H1 (cell line): ENCODE data around the gene CRCP. TPM values are rescaled to one million over a fixed set of nuclear protein-coding genes. Genes with fewer than 3 reads are reported as not detected.

Experiments
- CTCF ChIA-PET: fragments of 300-600 bp; sonication (Branson Sonifier 250); formaldehyde crosslinking; loops from one replicate; lab custom pipeline; 2021; ENCODE audit not compliant: partially characterized antibody; lab: Charles Lee
- POLR2A ChIA-PET: fragments of 300-600 bp; sonication (Branson Sonifier 250); formaldehyde crosslinking; loops from one replicate; lab custom pipeline; 2021; ENCODE audit warnings: inconsistent platforms; ENCODE audit not compliant: partially characterized antibody; lab: Charles Lee
- DNase-seq, 2 experiments: peaks; one replicate each; pipeline versions ENCODE4 v3.0.0 to v3.0.0-alpha.2; 2010 to 2022; ENCODE audit warnings: low spot score in 2 of 2, low read depth in 1 of 2, mixed read lengths in 1 of 2
- FAIRE-seq: peaks from 2 replicates; lab custom pipeline; 2011; peaks lifted over from hg19 to GRCh38; lab: Jason Lieb, UNC
- H2AFZ ChIP-seq: 2 replicates; pipeline ENCODE4 v1.8.1; 2012; ENCODE audit warnings: low read length, inconsistent platforms
- H2AK5ac ChIP-seq: 2 replicates; pipeline ENCODE4 v1.6.1; 2013; ENCODE audit warnings: low read depth, low read length
- H2BK120ac ChIP-seq: replicated peaks from 2 replicates; pipeline ENCODE3; 2013; ENCODE audit warnings: low read depth, low read length, inconsistent platforms
- H2BK12ac ChIP-seq: 2 replicates; pipeline ENCODE4 v1.6.1; 2013; ENCODE audit warnings: low read depth, low read length
- H2BK15ac ChIP-seq: 2 replicates; pipeline ENCODE4 v1.6.1; 2013; ENCODE audit warnings: low read length
- H2BK20ac ChIP-seq: 2 replicates; pipeline ENCODE4 v1.6.1; 2013; ENCODE audit warnings: low read length
- H2BK5ac ChIP-seq: 2 replicates; pipeline ENCODE4 v1.6.1; 2013; ENCODE audit warnings: low read depth, low read length
- H3K14ac ChIP-seq: 2 replicates; pipeline ENCODE4 v1.6.1; 2013; ENCODE audit warnings: inconsistent platforms; ENCODE audit not compliant: insufficient read length
- H3K18ac ChIP-seq: 2 replicates; pipeline ENCODE4 v1.6.1; 2013; ENCODE audit warnings: low read length; ENCODE audit errors: extremely low read depth
- H3K23ac ChIP-seq: 2 replicates; pipeline ENCODE4 v1.6.1; 2013; ENCODE audit warnings: inconsistent platforms; ENCODE audit not compliant: insufficient read length
- H3K23me2 ChIP-seq: 2 replicates; pipeline ENCODE4 v1.6.1; 2013; ENCODE audit warnings: low read depth, low read length
- H3K27ac ChIP-seq: 2 replicates; pipeline ENCODE4 v1.6.1; 2011; ENCODE audit warnings: low read depth, low read length, inconsistent platforms
- H3K27me3 ChIP-seq, 4 experiments: replicated peaks in 1 of 4; 1 replicate in 1 of 4; 2 replicates in 3 of 4; pipeline versions ENCODE4 v1.6.1 to v1.8.1; 2011 to 2013; ENCODE audit warnings: low read length in 3 of 4, mild to moderate bottlenecking in 3 of 4, inconsistent platforms in 2 of 4, mixed read lengths in 2 of 4, moderate library complexity in 1 of 4; ENCODE audit not compliant: control insufficient read depth in 3 of 4, insufficient read depth in 3 of 4; ENCODE audit errors: extremely low read depth in 1 of 4
- H3K36me3 ChIP-seq, 4 experiments: 2 replicates each; pipeline versions ENCODE4 v1.6.1 to v1.8.1; 2011 to 2013; ENCODE audit warnings: mild to moderate bottlenecking in 4 of 4, low read length in 3 of 4, moderate library complexity in 2 of 4, control low read depth in 1 of 4, inconsistent platforms in 1 of 4; ENCODE audit not compliant: insufficient read depth in 4 of 4, control insufficient read depth in 2 of 4
- H3K4ac ChIP-seq: replicated peaks from 2 replicates; pipeline ENCODE3; 2013; ENCODE audit warnings: low read length, low read depth, mixed read lengths, inconsistent platforms; ENCODE audit not compliant: insufficient read length
- H3K4me1 ChIP-seq, 4 experiments: replicated peaks in 1 of 4; 1 replicate in 1 of 4; 2 replicates in 3 of 4; pipeline versions ENCODE4 v1.6.1 to v1.8.1; 2011 to 2013; ENCODE audit warnings: low read length in 3 of 4, inconsistent platforms in 2 of 4, mixed read lengths in 1 of 4; ENCODE audit not compliant: insufficient read depth in 4 of 4, control insufficient read depth in 3 of 4
- H3K4me2 ChIP-seq, 2 experiments: 2 replicates each; pipeline versions ENCODE4 v1.6.1 to v1.8.1; 2011 to 2013; ENCODE audit warnings: low read depth in 2 of 2, low read length in 2 of 2, control low read depth in 1 of 2, inconsistent platforms in 1 of 2, mild to moderate bottlenecking in 1 of 2; ENCODE audit not compliant: insufficient read depth in 1 of 2
- H3K4me3 ChIP-seq, 4 experiments: fragments of 200-600, 300-600 bp in 1 of 4; sonication (generic), shearing (Covaris generic), sonication (Bioruptor Twin) in 1 of 4; 2 replicates each; pipeline versions ENCODE4 v1.5.1 to v1.8.1; 2011 to 2016; ENCODE audit warnings: low read length in 4 of 4, low read depth in 3 of 4, control low read depth in 2 of 4, inconsistent platforms in 2 of 4, mild to moderate bottlenecking in 2 of 4, mixed read lengths in 1 of 4, moderate library complexity in 1 of 4; ENCODE audit not compliant: insufficient read depth in 2 of 4; ENCODE audit errors: extremely low read depth in 1 of 4
- H3K56ac ChIP-seq: replicated peaks from 2 replicates; pipeline ENCODE3; 2013; ENCODE audit warnings: low read depth, mild to moderate bottlenecking, mixed read lengths, low read length, inconsistent platforms; ENCODE audit not compliant: insufficient read length
- H3K79me1 ChIP-seq: 2 replicates; pipeline ENCODE4 v1.6.1; 2013; ENCODE audit warnings: low read depth, low read length, control low read depth
- H3K79me2 ChIP-seq, 2 experiments: 2 replicates each; pipeline versions ENCODE4 v1.6.1 to v1.8.1; 2012 to 2013; ENCODE audit warnings: low read length in 2 of 2, mild to moderate bottlenecking in 2 of 2, inconsistent platforms in 1 of 2; ENCODE audit not compliant: insufficient read depth in 2 of 2, control insufficient read depth in 1 of 2
- H3K9ac ChIP-seq, 4 experiments: replicated peaks in 1 of 4; 1 replicate in 1 of 4; 2 replicates in 3 of 4; pipeline versions ENCODE4 v1.6.1 to v1.8.1; 2011 to 2013; ENCODE audit warnings: low read depth in 3 of 4, low read length in 3 of 4, control low read depth in 2 of 4, mild to moderate bottlenecking in 2 of 4, moderate library complexity in 2 of 4, inconsistent platforms in 1 of 4; ENCODE audit errors: extremely low read depth in 1 of 4
- H3K9me3 ChIP-seq, 2 experiments: 2 replicates each; pipeline versions ENCODE4 v1.6.1 to v1.8.1; 2012 to 2013; ENCODE audit warnings: mild to moderate bottlenecking in 2 of 2, moderate library complexity in 2 of 2, control low read depth in 1 of 2, inconsistent platforms in 1 of 2, low read depth in 1 of 2, low read length in 1 of 2, mixed read lengths in 1 of 2; ENCODE audit not compliant: insufficient read depth in 2 of 2
- H4K20me1 ChIP-seq, 2 experiments: replicated peaks in 1 of 2; 2 replicates each; pipeline versions ENCODE3 to v1.8.1; 2011 to 2013; ENCODE audit warnings: inconsistent platforms in 2 of 2, low read length in 2 of 2, mild to moderate bottlenecking in 1 of 2; ENCODE audit not compliant: insufficient read depth in 2 of 2, control insufficient read depth in 1 of 2
- H4K5ac ChIP-seq: 2 replicates; pipeline ENCODE4 v1.6.1; 2013; ENCODE audit warnings: low read length, low read depth, mixed read lengths, inconsistent platforms; ENCODE audit not compliant: insufficient read length
- H4K8ac ChIP-seq: 2 replicates; pipeline ENCODE4 v1.8.0; 2013; ENCODE audit warnings: mild to moderate bottlenecking, moderate library complexity, low read length, inconsistent platforms; ENCODE audit not compliant: insufficient read depth; ENCODE audit errors: extremely low read depth
- H4K91ac ChIP-seq: replicated peaks from 2 replicates; pipeline ENCODE3; 2013; ENCODE audit warnings: low read length, mixed read lengths, inconsistent platforms; ENCODE audit not compliant: insufficient read length
- RAD21 ChIP-seq, 2 experiments: IDR thresholded peaks in 1 of 2; conservative IDR thresholded peaks in 1 of 2; 2 replicates each; pipeline ENCODE4 v1.6.1; 2011; ENCODE audit warnings: low read depth in 2 of 2, low read length in 2 of 2, improper control_type of control experiment in 1 of 2, inconsistent platforms in 1 of 2, mild to moderate bottlenecking in 1 of 2, moderate library complexity in 1 of 2
- RBBP5 ChIP-seq: IDR thresholded peaks from 2 replicates; pipeline ENCODE4 v1.7.1; 2012; ENCODE audit warnings: low read depth, mild to moderate bottlenecking, inconsistent platforms, low read length, moderate library complexity, borderline replicate concordance
- WGBS, 2 experiments: shearing (Covaris generic) in 1 of 2; methylation state at CpG; one replicate each; pipeline versions ENCODE4 v1.1.6 to v1.1.7; 2013 to 2015; ENCODE audit warnings: low lambda C conversion rate in 2 of 2, mixed read lengths in 2 of 2, inconsistent platforms in 1 of 2, low coverage in 1 of 2, missing lambda C conversion rate in 1 of 2; ENCODE audit not compliant: insufficient replicate concordance in 2 of 2, insufficient coverage in 1 of 2, insufficient read length in 1 of 2; ENCODE audit errors: extremely low coverage in 1 of 2, missing lambda C conversion rate in 1 of 2; 5-methylcytosine and 5-hydroxymethylcytosine counted together
- polyA plus RNA-seq, 7 experiments: library from polyadenylated mRNA; depleted of rRNA in 3 of 7; stranded (reverse) in 5 of 7; unstranded in 2 of 7; fragments of >200 nt in 5 of 7; fragments of 200-250 nt in 2 of 7; gene quantifications; 1 replicate in 5 of 7; 2 replicates in 1 of 7; 4 replicates in 1 of 7; pipeline versions ENCODE4 v1.2.1 to v1.2.3, GENCODE V29; 2011 to 2013; ENCODE audit warnings: missing spikeins in 2 of 7, mixed read lengths in 2 of 7
- total RNA-seq: library from RNA; stranded (reverse); fragmentation: NEBNext Ultra II Directional; extraction: Animal tissue kit (Norgen Biotek cat#: 25700); gene quantifications from 2 replicates; pipeline ENCODE4 v1.2.1, GENCODE V29; 2021
- TF ChIP-seq, protein P1 (sequence below), 3 experiments: IDR thresholded peaks; 1 replicate in 2 of 3; 2 replicates in 1 of 3; pipeline versions ENCODE4 v1.5.1 to v1.6.1; 2011; ENCODE audit warnings: low read length in 3 of 3, mild to moderate bottlenecking in 3 of 3, inconsistent platforms in 2 of 3, low read depth in 1 of 3, moderate library complexity in 1 of 3; ENCODE audit not compliant: insufficient read depth in 1 of 3; ENCODE audit errors: control extremely low read depth in 1 of 3

The CRCP gene
- total and polyA plus RNA-seq, 2 of the 8 experiments (the other 6 are each of a cell fraction or from before 2014, with no cell fraction given), result 15.0 to 29.3 TPM

DNA sequence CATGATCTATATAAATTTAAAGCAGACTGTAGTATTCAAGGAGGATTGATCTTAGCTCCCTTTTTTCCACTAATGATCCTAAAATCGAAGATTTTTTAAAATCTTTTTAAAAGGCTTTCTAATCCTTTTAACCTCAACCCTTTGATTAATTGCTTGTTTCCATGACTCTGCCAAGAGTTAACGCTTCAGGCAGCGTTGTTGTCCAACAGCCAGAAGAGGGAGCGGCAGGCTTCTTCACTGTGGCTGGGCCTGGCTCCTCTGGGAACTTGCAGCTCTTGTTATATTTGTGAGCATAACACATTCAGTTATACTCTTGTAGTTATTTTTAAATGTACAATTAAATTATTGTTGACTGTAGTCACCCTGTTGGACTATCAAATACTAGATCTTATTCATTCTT lies 26.3 kb downstream of the CRCP start:
- H2BK15ac ChIP-seq, result no peak overlapping the region
- H3K14ac ChIP-seq, result no peak overlapping the region
- no peak overlapping the region for H2BK120ac ChIP-seq
- DNase-seq, result no peak
- no peaks in the 10 kb centered on the region; a peak in 2 of 4 replicates for H3K79me2 ChIP-seq
- no peak overlapping the region for H2BK12ac ChIP-seq
- no peaks in the 10 kb centered on the region for H3K27me3 ChIP-seq
- WGBS, 2 experiments, result 86% methylated on average over 4 of the region's 4 CpGs; no CpG with 5 or more reads in 1 of the 2 experiments
- TF ChIP-seq, protein P1, sequence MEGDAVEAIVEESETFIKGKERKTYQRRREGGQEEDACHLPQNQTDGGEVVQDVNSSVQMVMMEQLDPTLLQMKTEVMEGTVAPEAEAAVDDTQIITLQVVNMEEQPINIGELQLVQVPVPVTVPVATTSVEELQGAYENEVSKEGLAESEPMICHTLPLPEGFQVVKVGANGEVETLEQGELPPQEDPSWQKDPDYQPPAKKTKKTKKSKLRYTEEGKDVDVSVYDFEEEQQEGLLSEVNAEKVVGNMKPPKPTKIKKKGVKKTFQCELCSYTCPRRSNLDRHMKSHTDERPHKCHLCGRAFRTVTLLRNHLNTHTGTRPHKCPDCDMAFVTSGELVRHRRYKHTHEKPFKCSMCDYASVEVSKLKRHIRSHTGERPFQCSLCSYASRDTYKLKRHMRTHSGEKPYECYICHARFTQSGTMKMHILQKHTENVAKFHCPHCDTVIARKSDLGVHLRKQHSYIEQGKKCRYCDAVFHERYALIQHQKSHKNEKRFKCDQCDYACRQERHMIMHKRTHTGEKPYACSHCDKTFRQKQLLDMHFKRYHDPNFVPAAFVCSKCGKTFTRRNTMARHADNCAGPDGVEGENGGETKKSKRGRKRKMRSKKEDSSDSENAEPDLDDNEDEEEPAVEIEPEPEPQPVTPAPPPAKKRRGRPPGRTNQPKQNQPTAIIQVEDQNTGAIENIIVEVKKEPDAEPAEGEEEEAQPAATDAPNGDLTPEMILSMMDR (IDR thresholded peaks at IDR 0.05; ENCODE audit: control extremely low read depth in 1 of 3, insufficient read depth in 1 of 3, low read depth in 1 of 3, low read length in 3 of 3), result peak in 2 of 3 experiments; percentile 54 to 64; a peak in 3 of 4 replicates
- TF ChIP-seq RBBP5, result no peak
- peak; percentile 63 to 74 for TF ChIP-seq RAD21 (IDR thresholded peaks at IDR 0.05 in 1 of 2, conservative IDR thresholded peaks at IDR 0.05 in 1 of 2; ENCODE audit: low read depth in 2 of 2, low read length in 2 of 2)
- H4K91ac ChIP-seq, result no peak overlapping the region
- no peak overlapping the region for H4K5ac ChIP-seq
- H2AFZ ChIP-seq, result no peak overlapping the region
- no peak overlapping the region for H3K4me3 ChIP-seq
- H3K4me2 ChIP-seq, result no peak overlapping the region
- ChIA-PET POLR2A (interaction anchor here (0.6 to 1.6 kb wide), 2 partner anchors 17 to 26 kb away, joined by 3 to 4 read pairs; partner anchors contain the start of gene CRCP), CTCF (interaction anchor here (0.6 to 2.1 kb wide), 12 partner anchors 8 to 416 kb away, joined by 3 to 8 read pairs (median 3); no protein-coding TSS in a partner anchor)
- no peaks in the 10 kb centered on the region for H3K9me3 ChIP-seq
- H3K4me1 ChIP-seq, result no peaks in the 10 kb centered on the region
- H3K18ac ChIP-seq, result no peak overlapping the region
- no peak overlapping the region for H3K9ac ChIP-seq
- H4K20me1 ChIP-seq, result peaks cover 5 to 8% of the 10 kb centered on the region in 2 experiments
- no peak overlapping the region for H4K8ac ChIP-seq
- H2BK20ac ChIP-seq, result no peak overlapping the region
- no peaks in the 10 kb centered on the region for H3K23me2 ChIP-seq
- no peak overlapping the region for H3K27ac ChIP-seq
- no peak overlapping the region for H3K4ac ChIP-seq
- H2AK5ac ChIP-seq, result no peak overlapping the region
- no peak overlapping the region for H3K56ac ChIP-seq
- peaks cover 2 to 25% (median 8%) of the 10 kb centered on the region in 4 experiments; a peak in 6 of 8 replicates for H3K36me3 ChIP-seq
- no peak overlapping the region for H2BK5ac ChIP-seq
- FAIRE-seq, result no peak
- no peak overlapping the region for H3K23ac ChIP-seq
- H3K79me1 ChIP-seq, result 0 out of 2 replicates have a peak, but pooled peaks cover 2% of the 10 kb centered on the region
